Measurements from ENCODE around the gene DNAJC25.

- no peak for TF ChIP-seq POLR2A (IDR thresholded peaks at IDR 0.05; ENCODE audit: low read length)
- no peak for TF ChIP-seq GATA1 (IDR thresholded peaks at IDR 0.05; ENCODE audit: low read depth, low read length)
Measured at GRCh38 chr9:111649016-111649415, 17.9 kb downstream of the DNAJC25 start.

All from erythroblast (primary cell).